Keratinocyte (primary cell): ENCODE data around the gene PLPPR1. TPM values are rescaled to one million over a fixed set of nuclear protein-coding genes. Genes with fewer than 3 reads are reported as not detected.

ENCODE experiments used
- DNase-seq: peaks from one replicate; pipeline ENCODE4 v3.0.0-alpha.2; 2011; ENCODE audit warnings: low read depth, missing footprints, low spot score
- FAIRE-seq: peaks from 2 replicates; lab custom pipeline; 2011; peaks lifted over from hg19 to GRCh38; lab: Jason Lieb, UNC
- H2AFZ ChIP-seq: 2 replicates; pipeline ENCODE4 v1.6.0; 2012; ENCODE audit warnings: low read length, control low read depth, inconsistent platforms; ENCODE audit not compliant: control insufficient read depth
- H3K27ac ChIP-seq: 2 replicates; pipeline ENCODE4 v1.5.1; 2011; ENCODE audit warnings: low read length; ENCODE audit not compliant: control insufficient read depth, insufficient read depth
- H3K27me3 ChIP-seq: 3 replicates; pipeline ENCODE4 v1.6.0; 2011; ENCODE audit warnings: low read length; ENCODE audit not compliant: control insufficient read depth, insufficient read depth; ENCODE audit errors: extremely low read depth
- H3K36me3 ChIP-seq, 2 experiments: 2 replicates in 1 of 2; 3 replicates in 1 of 2; pipeline ENCODE4 v1.5.1; 2011; ENCODE audit warnings: low read length in 2 of 2, mild to moderate bottlenecking in 1 of 2; ENCODE audit not compliant: control insufficient read depth in 2 of 2, insufficient read depth in 2 of 2; ENCODE audit errors: extremely low read depth in 1 of 2
- H3K4me1 ChIP-seq: 3 replicates; pipeline ENCODE4 v1.5.1; 2011; ENCODE audit warnings: low read length; ENCODE audit not compliant: control insufficient read depth, insufficient read depth; ENCODE audit errors: extremely low read depth
- H3K4me2 ChIP-seq: 3 replicates; pipeline ENCODE4 v1.6.0; 2011; ENCODE audit warnings: low read depth, low read length; ENCODE audit not compliant: control insufficient read depth, insufficient read depth; ENCODE audit errors: extremely low read depth
- H3K4me3 ChIP-seq, 3 experiments: fragments of 200-600 bp in 1 of 3; sonication (generic) in 1 of 3; 2 replicates in 2 of 3; 3 replicates in 1 of 3; pipeline ENCODE4 v1.5.1; 2011 to 2016; ENCODE audit warnings: low read length in 3 of 3, mild to moderate bottlenecking in 3 of 3, control low read depth in 2 of 3, inconsistent platforms in 1 of 3, low read depth in 1 of 3, mixed read lengths in 1 of 3, mixed run types in 1 of 3, moderate library complexity in 1 of 3; ENCODE audit not compliant: control insufficient read depth in 2 of 3, insufficient read depth in 2 of 3; ENCODE audit errors: extremely low read depth in 1 of 3
- H3K79me2 ChIP-seq: 2 replicates; pipeline ENCODE4 v1.6.0; 2012; ENCODE audit warnings: low read length; ENCODE audit not compliant: control insufficient read depth, insufficient read depth
- H3K9ac ChIP-seq: 3 replicates; pipeline ENCODE4 v1.6.0; 2011; ENCODE audit warnings: low read length; ENCODE audit not compliant: control insufficient read depth, insufficient read depth; ENCODE audit errors: extremely low read depth
- H3K9me1 ChIP-seq: 3 replicates; pipeline ENCODE4 v1.6.0; 2011; ENCODE audit warnings: low read length; ENCODE audit not compliant: control insufficient read depth, insufficient read depth; ENCODE audit errors: extremely low read depth
- H3K9me3 ChIP-seq: 2 replicates; pipeline ENCODE4 v1.5.1; 2012; ENCODE audit warnings: low read depth, low read length; ENCODE audit not compliant: control insufficient read depth
- H4K20me1 ChIP-seq: 3 replicates; pipeline ENCODE4 v1.6.0; 2011; ENCODE audit warnings: low read length; ENCODE audit not compliant: control insufficient read depth, insufficient read depth; ENCODE audit errors: extremely low read depth
- CTCF ChIP-seq, 3 experiments: IDR thresholded peaks in 1 of 3; conservative IDR thresholded peaks in 1 of 3; optimal IDR thresholded peaks in 1 of 3; 2 replicates in 2 of 3; 3 replicates in 1 of 3; pipeline versions ENCODE3 to v1.5.1; 2011; ENCODE audit warnings: low read length in 3 of 3, mild to moderate bottlenecking in 3 of 3, moderate library complexity in 2 of 3, control low read depth in 1 of 3, inconsistent platforms in 1 of 3; ENCODE audit not compliant: insufficient read depth in 2 of 3; ENCODE audit errors: extremely low read depth in 1 of 3
- EZH2 ChIP-seq: IDR thresholded peaks from one replicate; pipeline ENCODE4 v1.6.1; 2012; ENCODE audit warnings: inconsistent platforms, mild to moderate bottlenecking, low read length, moderate library complexity
- dilution Hi-C: fragments of 300-500 bp; cut with MboI; formaldehyde crosslinking; loops from one replicate; pipeline ENCODE4 v1.7.0; 2020; ENCODE audit warnings: low sequenced_read_pairs; ENCODE audit not compliant: extremely low pct_ligation_motif_present
- polyA plus RNA-seq, 5 experiments: library from polyadenylated mRNA; depleted of rRNA in 3 of 5; stranded (reverse) in 3 of 5; stranded (forward) in 1 of 5; unstranded in 1 of 5; fragments of >200 nt; gene quantifications; 1 replicate in 1 of 5; 2 replicates in 3 of 5; 3 replicates in 1 of 5; pipeline versions ENCODE4 v1.2.1 to v1.2.3, GENCODE V29; 2011 to 2012; ENCODE audit warnings: missing spikeins in 2 of 5, low read depth in 1 of 5, low replicate concordance in 1 of 5

The PLPPR1 gene
- polyA plus RNA-seq, 1 donor (not counting 4 experiments of a cell fraction or from before 2014, with no cell fraction given) = not detected

DNA sequence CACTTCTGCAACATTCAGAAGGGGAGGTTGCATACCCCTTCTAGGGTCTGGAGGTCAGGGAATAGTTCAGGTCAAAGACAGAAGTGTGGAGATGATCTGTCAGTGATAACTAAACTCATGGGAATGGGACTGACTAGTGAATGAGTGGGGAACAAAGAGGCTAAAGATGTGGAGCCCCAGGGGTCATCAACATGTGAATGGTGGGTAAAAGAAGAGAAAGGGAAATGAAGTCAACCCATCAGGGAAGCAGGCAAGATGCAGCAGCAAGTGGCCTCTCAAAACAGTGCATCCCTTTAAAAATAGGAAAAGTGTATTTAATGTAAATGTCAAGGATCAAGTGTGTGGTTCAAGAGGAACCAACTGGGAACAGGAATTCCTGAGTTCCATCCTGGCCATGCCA is 69.9 kb downstream of the PLPPR1 start:
- Histone ChIP-seq H3K27me3 (no peaks in the 10 kb centered on the region), H2AFZ (no peak overlapping the region), H3K27ac (no peak overlapping the region), H3K79me2 (no peaks in the 10 kb centered on the region), H3K36me3 (no peaks in the 10 kb centered on the region), H3K9me1 (no peaks in the 10 kb centered on the region), H3K4me3 (no peak overlapping the region), H4K20me1 (no peaks in the 10 kb centered on the region), H3K9me3 (no peaks in the 10 kb centered on the region), H3K9ac (no peak overlapping the region), H3K4me2 (no peak overlapping the region), H3K4me1 (no peaks in the 10 kb centered on the region)
- dilution Hi-C loops = no loop called here
- TF ChIP-seq EZH2 (no peak), CTCF (optimal IDR thresholded peaks at IDR 0.05 in 1 of 3, IDR thresholded peaks at IDR 0.05 in 1 of 3, conservative IDR thresholded peaks at IDR 0.05 in 1 of 3; ENCODE audit: extremely low read depth in 1 of 3, insufficient read depth in 2 of 3, low read length in 3 of 3) (no peak)
- no peak for FAIRE-seq
- no peak for DNase-seq

DNA sequence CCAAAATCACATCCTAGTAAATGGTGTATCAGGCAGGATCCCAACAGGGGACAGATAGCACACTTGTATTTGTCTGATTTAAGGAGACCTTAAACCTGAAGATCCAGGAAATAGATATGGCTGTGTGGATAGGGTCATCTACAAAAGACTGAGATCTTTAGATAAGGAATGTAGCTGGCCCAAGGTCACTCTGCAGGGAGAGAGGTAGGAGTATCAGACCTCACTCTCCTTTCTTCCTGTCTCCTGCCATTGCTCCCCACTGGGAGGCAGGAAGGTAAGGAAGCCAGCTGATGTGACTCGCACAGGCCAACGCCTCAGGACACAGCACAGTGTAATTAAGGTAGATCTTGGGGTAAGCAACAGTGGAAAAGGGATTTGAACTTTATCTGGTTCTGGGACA is 85.8 kb downstream of the PLPPR1 start:
- no peaks in the 10 kb centered on the region for H4K20me1 ChIP-seq
- H2AFZ ChIP-seq = no peak overlapping the region
- FAIRE-seq (no peak), DNase-seq (no peak)
- H3K4me3 ChIP-seq = no peak overlapping the region
- no peak overlapping the region for H3K4me2 ChIP-seq
- H3K9me1 ChIP-seq = no peaks in the 10 kb centered on the region
- no peaks in the 10 kb centered on the region for H3K79me2 ChIP-seq
- H3K9ac ChIP-seq = no peak overlapping the region
- no peaks in the 10 kb centered on the region for H3K36me3 ChIP-seq
- TF ChIP-seq EZH2 (no peak), CTCF (optimal IDR thresholded peaks at IDR 0.05 in 1 of 3, IDR thresholded peaks at IDR 0.05 in 1 of 3, conservative IDR thresholded peaks at IDR 0.05 in 1 of 3; ENCODE audit: extremely low read depth in 1 of 3, insufficient read depth in 2 of 3, low read length in 3 of 3) (no peak)
- no peaks in the 10 kb centered on the region for H3K27me3 ChIP-seq
- dilution Hi-C loops = no loop called here
- no peak overlapping the region for H3K27ac ChIP-seq
- H3K9me3 ChIP-seq = no peaks in the 10 kb centered on the region
- no peaks in the 10 kb centered on the region for H3K4me1 ChIP-seq
